ENCODE measurements around the gene ROBO2. TPM values are rescaled to one million over a fixed set of nuclear protein-coding genes. Genes with fewer than 3 reads are reported as not detected.

Gene ROBO2
- total and polyA plus RNA-seq, 10 of the 15 experiments (the other 5 are each of a cell fraction or from before 2014, with no cell fraction given) = 0.22 to 2.5 (median 0.81) TPM

DNA sequence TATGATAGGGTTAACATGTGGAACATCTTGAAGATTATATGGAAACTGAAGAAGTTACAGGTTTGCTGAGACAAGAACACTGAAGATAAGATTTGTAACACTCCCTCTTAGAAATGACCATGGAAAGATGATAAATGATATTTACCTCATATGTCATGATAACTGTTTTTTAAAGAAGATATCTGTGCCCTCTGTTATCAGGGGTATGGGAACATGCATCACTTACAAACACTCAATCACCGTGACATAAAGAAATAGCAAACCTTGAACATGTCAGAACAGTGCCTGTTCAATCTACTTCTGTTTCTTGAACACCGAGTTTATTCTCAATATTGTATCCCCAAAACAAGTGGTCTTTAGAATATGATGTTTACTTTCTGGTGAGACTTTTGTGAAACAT lies 149.4 kb downstream of the ROBO2 start:
- Histone ChIP-seq H3K4me2 (ENCODE audit: control insufficient read depth, insufficient read depth) (no peak overlapping the region), H3K4me1 (ENCODE audit: control insufficient read depth, insufficient read depth, low read length) (no peaks in the 10 kb centered on the region), H3K36me3 (ENCODE audit: control insufficient read depth in 2 of 2, insufficient read depth in 2 of 2, low read length in 1 of 2) (no peaks in the 10 kb centered on the region), H3K79me2 (ENCODE audit: control insufficient read depth, insufficient read depth, low read length) (no peaks in the 10 kb centered on the region), H4K20me1 (ENCODE audit: control insufficient read depth, insufficient read depth) (no peaks in the 10 kb centered on the region), H3K4me3 (no peak overlapping the region), H2AFZ (ENCODE audit: control insufficient read depth, low read depth, low read length) (no peak overlapping the region), H3K9ac (ENCODE audit: control insufficient read depth, insufficient read depth, low read length) (no peak overlapping the region), H3K9me3 (replicated peaks; ENCODE audit: control insufficient read depth, insufficient read depth, low read length) (no peaks in the 10 kb centered on the region), H3K27ac (ENCODE audit: control insufficient read depth, insufficient read depth) (no peak overlapping the region), H3K27me3 (replicated peaks in 1 of 2; ENCODE audit: control insufficient read depth in 2 of 2, insufficient read depth in 2 of 2, low read length in 1 of 2) (no peaks in the 10 kb centered on the region)
- SMC1A ChIA-PET (ENCODE audit: uncharacterized antibody, unreplicated experiment) = interaction anchor here (0.6 kb wide), 1 partner anchor 189 kb away, joined by 3 read pairs; no protein-coding TSS in a partner anchor
- ATAC-seq (no peak), DNase-seq (ENCODE audit: low read depth, low spot score) (no peak), FAIRE-seq (no peak)
- no peak for TF ChIP-seq YBX1 (IDR thresholded peaks at IDR 0.05)
- TF ChIP-seq POU2F2 (IDR thresholded peaks at IDR 0.05; ENCODE audit: borderline replicate concordance, low read depth, low read length) = no peak
- no peak for TF ChIP-seq MYB (IDR thresholded peaks at IDR 0.05; ENCODE audit: borderline replicate concordance, low read depth, low read length)
- no peak for TF ChIP-seq TCF3 (IDR thresholded peaks at IDR 0.05; ENCODE audit: borderline replicate concordance, insufficient read depth, low read depth, low read length)
- no peak for TF ChIP-seq CREB1 (IDR thresholded peaks at IDR 0.05; ENCODE audit: low read depth)
- TF ChIP-seq SMAD5 (IDR thresholded peaks at IDR 0.05; ENCODE audit: low read depth) = no peak
- no peak for TF ChIP-seq SUPT20H (IDR thresholded peaks at IDR 0.05; ENCODE audit: borderline replicate concordance, control insufficient read depth, low read depth, low read length)
- no peak for TF ChIP-seq CEBPB (IDR thresholded peaks at IDR 0.05; ENCODE audit: borderline replicate concordance in 1 of 2, low read depth in 2 of 2, low read length in 2 of 2)
- TF ChIP-seq STAT1 (conservative IDR thresholded peaks at IDR 0.05) = no peak
- no peak for TF ChIP-seq REST (IDR thresholded peaks at IDR 0.05; ENCODE audit: low read depth, low read length)
- no peak for TF ChIP-seq TCF7 (IDR thresholded peaks at IDR 0.05; ENCODE audit: borderline replicate concordance)
- no peak for TF ChIP-seq FOXK2 (IDR thresholded peaks at IDR 0.05)
- TF ChIP-seq, protein P1, sequence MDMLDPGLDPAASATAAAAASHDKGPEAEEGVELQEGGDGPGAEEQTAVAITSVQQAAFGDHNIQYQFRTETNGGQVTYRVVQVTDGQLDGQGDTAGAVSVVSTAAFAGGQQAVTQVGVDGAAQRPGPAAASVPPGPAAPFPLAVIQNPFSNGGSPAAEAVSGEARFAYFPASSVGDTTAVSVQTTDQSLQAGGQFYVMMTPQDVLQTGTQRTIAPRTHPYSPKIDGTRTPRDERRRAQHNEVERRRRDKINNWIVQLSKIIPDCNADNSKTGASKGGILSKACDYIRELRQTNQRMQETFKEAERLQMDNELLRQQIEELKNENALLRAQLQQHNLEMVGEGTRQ (IDR thresholded peaks at IDR 0.05; ENCODE audit: borderline replicate concordance, low read depth, low read length) = no peak
- TF ChIP-seq SREBF2 (IDR thresholded peaks at IDR 0.05; ENCODE audit: low read length) = no peak
- RAD21 ChIA-PET (ENCODE audit: unreplicated experiment) = no interaction called here
- POLR2A ChIA-PET = no interaction called here
- CTCF ChIA-PET = no interaction called here
- in situ Hi-C loops (cut with MboI) = no loop called here
- no TSS peak for BruUV-seq (replicated peaks)
- intact Hi-C loops (cut with micrococcal nuclease; ENCODE audit: unreplicated experiment) = no loop called here
- WGBS (ENCODE audit: insufficient coverage, insufficient replicate concordance, low lambda C conversion rate, missing lambda C conversion rate) = 22% methylated on average over 2 of the region's 2 CpGs

Data from GM12878 (cell line).